HG03135 (cell line): Measurements from ENCODE around the gene KIAA1217.

ENCODE experiments used
- ATAC-seq: cut with Tn5 transposase; IDR thresholded peaks from one replicate; pipeline ENCODE4 v1.9.1; 2021; ENCODE audit warnings: mild to moderate bottlenecking, moderate library complexity; ENCODE audit not compliant: unreplicated experiment

The KIAA1217 gene

GRCh38 chr10:24288581-24288980, 79.6 kb downstream of the KIAA1217 start:
- ATAC-seq, result no peak

GRCh38 chr10:24289235-24289634, 80.3 kb downstream of the KIAA1217 start:
- ATAC-seq, result no peak

GRCh38 chr10:24292304-24293293, 83.7 kb downstream of the KIAA1217 start:
- no peak for ATAC-seq

DNA sequence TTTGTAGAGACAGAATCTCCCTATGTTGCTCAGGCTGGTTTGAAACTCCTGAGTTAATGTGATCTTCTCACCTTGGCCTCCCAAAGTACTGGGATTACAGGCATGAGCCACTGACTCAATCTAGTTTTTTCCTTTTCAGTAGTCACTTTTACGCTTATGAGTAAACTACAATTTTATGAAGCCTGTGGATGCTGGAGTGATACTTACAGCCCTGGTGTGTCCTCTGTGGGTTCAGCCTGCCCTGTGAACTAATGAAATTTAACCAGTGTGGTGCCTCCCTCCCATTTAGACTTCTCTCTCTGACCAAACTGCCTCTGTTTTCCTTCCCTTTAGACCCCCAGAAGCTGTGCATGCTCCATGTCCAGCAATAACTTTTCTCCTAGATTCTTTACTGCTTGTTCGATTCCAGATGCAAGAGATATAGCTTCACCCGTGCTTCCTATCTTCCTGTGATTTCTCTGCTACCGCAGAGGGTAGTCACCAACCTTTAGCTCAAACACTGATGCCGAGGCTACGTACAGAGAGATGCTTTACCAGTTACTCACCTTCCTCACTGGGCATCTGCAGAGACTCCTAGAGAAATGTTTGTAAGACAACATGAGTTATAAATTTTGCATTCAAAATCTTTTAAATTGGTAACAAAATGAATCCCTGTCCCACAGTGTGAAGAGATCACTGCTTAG, 90.8 kb downstream of the KIAA1217 start:
- no peak for ATAC-seq

GRCh38 chr10:24303522-24304310, 94.8 kb downstream of the KIAA1217 start:
- ATAC-seq, result no peak

DNA sequence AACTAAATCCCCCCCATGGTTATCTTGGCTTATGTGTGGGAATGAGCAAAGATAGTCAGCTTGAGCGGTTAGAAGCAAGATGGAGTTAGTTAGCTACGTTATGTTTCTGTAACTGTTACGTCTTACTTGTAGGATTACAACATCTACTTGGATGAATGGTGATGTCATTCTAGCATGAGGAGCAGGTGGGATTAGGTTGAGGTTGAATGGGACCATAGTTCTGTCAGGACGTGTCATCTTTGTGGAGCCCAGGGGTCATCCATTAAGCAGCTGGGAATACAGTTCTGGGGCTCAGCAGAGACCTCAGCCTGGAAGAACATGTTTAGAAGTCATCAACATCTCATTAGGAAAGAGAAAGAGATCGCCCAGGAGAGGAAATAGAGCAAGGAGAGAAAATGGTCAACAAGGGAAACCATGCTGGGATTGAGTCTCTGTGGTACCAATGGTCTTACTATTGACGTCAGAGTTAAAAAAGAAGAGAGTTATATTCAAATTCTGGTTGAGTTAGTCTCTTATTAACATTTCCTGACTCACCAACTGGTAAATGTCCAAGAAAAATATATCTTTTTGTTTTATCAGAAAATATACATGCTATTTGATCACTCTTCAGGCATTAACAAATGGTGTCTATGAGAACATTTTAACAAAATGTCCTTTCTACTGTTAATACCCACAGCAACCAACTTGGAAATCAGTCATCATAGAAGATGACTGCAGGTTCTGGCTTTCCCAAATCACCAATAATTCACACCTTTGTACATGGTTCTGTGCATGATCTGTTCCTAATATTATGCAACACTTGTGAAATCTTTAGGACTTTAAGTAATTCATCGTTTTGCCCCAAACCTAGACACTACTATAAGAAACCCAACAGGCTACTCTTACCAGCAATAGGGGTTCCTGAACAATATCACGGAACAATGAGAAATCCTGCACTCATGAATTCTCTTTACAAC, 96.9 kb downstream of the KIAA1217 start:
- no peak for ATAC-seq

DNA sequence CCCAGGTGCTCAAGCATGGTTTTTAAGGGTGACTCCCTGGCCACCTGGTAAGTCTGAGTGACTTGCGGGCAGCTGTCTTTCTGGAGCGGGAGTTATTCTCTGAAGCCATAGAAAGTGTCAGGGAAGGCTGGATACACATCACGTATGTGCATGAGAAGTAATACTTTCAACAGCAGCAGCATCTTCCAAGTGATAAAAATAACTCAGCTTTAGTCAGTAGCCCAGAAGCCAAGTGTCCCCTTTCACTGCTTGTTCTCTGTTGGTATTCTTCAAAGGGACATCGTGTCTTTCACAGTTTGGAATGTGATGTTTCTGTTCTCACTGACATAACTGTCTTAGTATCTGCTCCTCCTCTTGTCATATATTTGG, 97.6 kb downstream of the KIAA1217 start:
- no peak for ATAC-seq

GRCh38 chr10:24307116-24307515, 98.2 kb downstream of the KIAA1217 start:
- no peak for ATAC-seq

- ATAC-seq, result no peak
Observed at GRCh38 chr10:24307696-24308485, 99.0 kb downstream of the KIAA1217 start.

GRCh38 chr10:24310104-24310503, 101.2 kb downstream of the KIAA1217 start:
- ATAC-seq, result no peak

DNA sequence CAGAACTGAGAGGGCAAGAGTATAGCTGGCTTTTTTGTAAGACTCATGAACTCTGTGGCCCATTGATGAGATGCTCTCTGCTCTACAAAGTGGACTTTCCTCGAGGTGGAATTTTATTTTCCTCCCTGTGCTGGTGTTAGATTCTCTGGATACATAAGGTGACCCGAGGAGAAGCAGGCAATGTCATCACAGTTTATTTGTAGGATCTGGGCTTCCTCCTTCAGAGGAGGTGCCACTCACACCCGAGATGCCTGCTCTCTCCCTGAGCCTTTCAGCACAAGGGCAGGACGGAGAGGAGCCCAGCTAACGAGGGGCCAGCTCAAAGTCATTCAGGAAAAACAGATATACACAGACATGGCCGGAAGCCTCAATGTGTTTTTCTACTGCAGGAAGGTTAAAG, 103.0 kb downstream of the KIAA1217 start:
- no peak for ATAC-seq

DNA sequence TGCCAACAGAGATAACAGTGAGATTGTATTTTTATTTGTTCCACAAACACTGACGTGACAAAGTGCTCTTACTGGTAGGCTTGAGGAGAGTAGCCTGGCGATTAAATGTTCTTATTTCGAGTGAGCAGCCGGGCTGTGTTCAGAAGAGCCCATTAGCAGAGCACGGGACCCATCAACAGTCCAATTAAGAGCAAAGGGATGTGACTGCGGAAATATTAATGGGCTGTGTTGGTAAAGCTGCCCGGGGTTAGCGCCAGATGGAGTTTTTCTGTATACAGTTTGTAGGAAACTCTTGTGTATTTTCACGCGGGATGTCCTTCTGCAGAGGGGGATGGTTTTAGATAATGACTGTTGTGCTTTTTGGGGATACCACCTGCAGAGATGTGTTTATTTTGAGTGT, 104.3 kb downstream of the KIAA1217 start:
- ATAC-seq, result no peak

GRCh38 chr10:24315211-24315610, 106.3 kb downstream of the KIAA1217 start:
- no peak for ATAC-seq

GRCh38 chr10:24318517-24318916, 109.6 kb downstream of the KIAA1217 start:
- no peak for ATAC-seq

- ATAC-seq, result no peak
Observed at GRCh38 chr10:24320373-24320772, 111.4 kb downstream of the KIAA1217 start.

DNA sequence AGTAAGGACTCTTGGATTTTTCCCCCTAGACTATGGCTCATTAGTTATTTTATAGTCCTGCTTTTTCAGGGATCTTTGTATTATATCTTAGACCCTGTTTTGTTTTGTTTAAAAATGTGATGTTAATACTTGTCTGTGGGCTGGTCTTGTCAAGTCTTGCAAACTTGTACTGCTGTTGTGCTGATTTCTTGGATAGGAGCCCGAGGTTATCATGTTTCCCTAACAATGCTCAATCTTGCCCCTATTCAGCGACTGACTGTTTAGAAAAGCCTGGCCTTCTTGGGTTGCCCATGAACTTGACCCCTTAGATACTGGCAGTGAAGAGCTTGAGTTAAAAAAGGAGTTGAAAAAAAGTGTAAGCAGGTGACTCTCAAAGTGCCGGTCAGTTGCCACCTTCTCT, 115.7 kb downstream of the KIAA1217 start:
- no peak for ATAC-seq

DNA sequence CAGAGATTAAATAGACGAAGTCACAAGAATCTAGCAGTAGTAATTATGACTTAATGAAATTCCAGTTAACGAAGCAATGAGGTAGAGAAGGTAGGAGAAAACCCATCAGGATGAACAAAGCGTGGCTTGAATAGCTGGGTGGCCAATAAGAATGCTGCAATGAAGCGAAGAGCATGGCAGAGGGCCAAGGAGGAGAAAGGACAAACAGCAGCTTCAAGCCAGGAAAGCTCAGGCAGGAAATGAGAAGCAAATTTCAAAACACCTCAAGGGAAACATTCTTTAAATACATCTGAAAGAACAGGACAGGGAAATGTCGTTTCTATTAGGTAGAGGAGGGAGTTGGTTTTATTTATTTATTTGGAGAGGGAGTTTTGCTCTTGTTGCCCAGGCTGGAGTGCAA, 122.5 kb downstream of the KIAA1217 start:
- ATAC-seq, result no peak

DNA sequence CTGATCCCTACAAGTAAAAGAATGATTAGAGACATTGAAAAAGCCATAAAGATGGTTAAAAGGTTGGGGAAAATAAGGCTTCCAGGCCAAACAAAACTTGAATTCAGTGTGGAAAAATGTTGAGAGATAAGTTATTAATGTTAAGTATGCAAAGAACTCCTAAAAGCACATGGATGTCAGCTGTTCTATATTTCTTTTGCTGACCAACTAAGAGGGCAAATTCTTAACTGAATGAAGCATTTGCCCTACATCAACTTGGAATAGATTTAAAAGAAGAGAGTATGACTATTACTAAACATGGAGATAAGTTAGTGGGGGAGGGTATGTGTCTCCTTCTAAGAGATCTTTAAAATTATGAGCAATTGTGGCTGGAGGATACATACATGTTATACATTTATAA, 124.8 kb downstream of the KIAA1217 start:
- ATAC-seq, result no peak

GRCh38 chr10:24334279-24334939, 125.5 kb downstream of the KIAA1217 start:
- ATAC-seq, result no peak
